Activated CD8-positive, alpha-beta T cell treated with anti-CD3 and anti-CD28 coated beads, Interleukin-2, amount 10 ng/mL, durations not matched to agents 7 days and 5 days (primary cell): Measurements from ENCODE around the gene IL18R1. TPM values are rescaled to one million over a fixed set of nuclear protein-coding genes. Genes with fewer than 3 reads are reported as not detected.

Experiments used
- ATAC-seq: fragments of 150-1000 bp; cut with Tn5 transposase; one replicate; pipeline ENCODE4 v1.10.0; 2021; ENCODE audit warnings: moderate library complexity
- CTCF ChIA-PET: fragments of 350-600 bp; sonication (Branson Sonifier 250); formaldehyde crosslinking; loops from one replicate; lab custom pipeline; 2021; ENCODE audit warnings: antibody characterized with exemption; lab: Charles Lee
- POLR2A ChIA-PET: fragments of 350-600 bp; sonication (Branson Sonifier 250); formaldehyde crosslinking; loops from one replicate; lab custom pipeline; 2021; ENCODE audit warnings: antibody characterized with exemption; lab: Charles Lee
- DNase-seq: peaks from one replicate; pipeline ENCODE4 v3.0.0-alpha.2; 2020
- H3K27ac Mint-ChIP-seq: one replicate; pipeline ENCODE4 v1.8.0; 2021; ENCODE audit warnings: mild to moderate bottlenecking, mixed read lengths
- H3K27me3 Mint-ChIP-seq: one replicate; pipeline ENCODE4 v1.8.0; 2021; ENCODE audit warnings: low read depth, mixed read lengths
- H3K36me3 Mint-ChIP-seq: one replicate; pipeline ENCODE4 v1.8.0; 2021; ENCODE audit warnings: low read depth, mixed read lengths
- H3K4me1 Mint-ChIP-seq: one replicate; pipeline ENCODE4 v1.8.0; 2021; ENCODE audit warnings: low read depth, mixed read lengths
- H3K4me3 Mint-ChIP-seq: one replicate; pipeline ENCODE4 v1.8.0; 2021; ENCODE audit warnings: mild to moderate bottlenecking, mixed read lengths
- H3K9me3 Mint-ChIP-seq: one replicate; pipeline ENCODE4 v1.8.0; 2022; ENCODE audit warnings: mixed read lengths; ENCODE audit not compliant: insufficient read depth
- total RNA-seq, 2 experiments: library from RNA; stranded (reverse); gene quantifications; one replicate each; pipeline ENCODE4 v1.2.3, GENCODE V29; 2021

The IL18R1 gene
- total RNA-seq, 2 experiments from 2014 or later = 50.2 to 53.1 TPM

GRCh38 chr2:102392096-102392495 lies 36.5 kb downstream of the IL18R1 start:
- ChIA-PET POLR2A (no interaction called here), CTCF (interaction anchor here (1.3 to 1.4 kb wide), 4 partner anchors 25 to 151 kb away, joined by 3 to 5 read pairs (median 4); no protein-coding TSS in a partner anchor)
- Mint-ChIP-seq H3K27me3 (no peaks in the 10 kb centered on the region), H3K9me3 (no peaks in the 10 kb centered on the region), H3K27ac (no peak overlapping the region), H3K4me1 (peaks cover 9% of the 10 kb centered on the region), H3K4me3 (no peak overlapping the region), H3K36me3 (peaks cover 65% of the 10 kb centered on the region)
- DNase-seq (no peak), ATAC-seq (no peak)

GRCh38 chr2:102392942-102393341 lies 37.3 kb downstream of the IL18R1 start:
- ATAC-seq (no peak), DNase-seq (no peak)
- ChIA-PET CTCF (interaction anchor here (1.7 kb wide), 1 partner anchor 50 kb away, joined by 7 read pairs; no protein-coding TSS in a partner anchor), POLR2A (no interaction called here)
- Mint-ChIP-seq H3K4me3 (no peak overlapping the region), H3K27me3 (no peaks in the 10 kb centered on the region), H3K4me1 (peaks cover 9% of the 10 kb centered on the region), H3K9me3 (no peaks in the 10 kb centered on the region), H3K27ac (no peak overlapping the region), H3K36me3 (peaks cover 58% of the 10 kb centered on the region)

DNA sequence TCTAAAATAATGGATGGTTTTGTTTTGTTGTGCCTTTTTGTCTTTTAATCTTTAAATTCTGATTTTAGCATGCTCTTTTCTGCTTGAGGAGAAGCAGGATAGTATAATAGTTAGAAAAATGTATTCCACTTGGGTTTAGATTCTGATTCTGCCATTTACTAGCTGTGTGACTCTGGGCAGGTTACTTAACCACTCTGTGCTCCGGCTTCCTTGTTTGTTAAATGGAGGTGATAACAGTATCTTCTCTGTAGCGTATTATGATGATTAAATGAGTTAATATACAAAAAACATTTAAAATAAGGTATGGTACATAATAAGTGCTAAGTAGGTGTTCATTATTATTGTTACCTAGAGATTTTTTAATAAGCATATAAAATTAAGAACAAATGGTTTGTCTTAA lies 40.4 kb downstream of the IL18R1 start:
- ChIA-PET CTCF (no interaction called here), POLR2A (no interaction called here)
- H3K4me1 Mint-ChIP-seq = peaks cover 28% of the 10 kb centered on the region
- H3K4me3 Mint-ChIP-seq = no peak overlapping the region
- H3K36me3 Mint-ChIP-seq = peaks cover 49% of the 10 kb centered on the region
- H3K9me3 Mint-ChIP-seq = no peaks in the 10 kb centered on the region
- no peak for ATAC-seq
- no peak overlapping the region for H3K27ac Mint-ChIP-seq
- DNase-seq = no peak
- H3K27me3 Mint-ChIP-seq = no peaks in the 10 kb centered on the region

GRCh38 chr2:102397209-102397608 lies 41.6 kb downstream of the IL18R1 start:
- POLR2A ChIA-PET = interaction anchor here (0.7 kb wide), 1 partner anchor 1112 kb away, joined by 4 read pairs; no protein-coding TSS in a partner anchor
- H3K36me3 Mint-ChIP-seq = peaks cover 38% of the 10 kb centered on the region

DNA sequence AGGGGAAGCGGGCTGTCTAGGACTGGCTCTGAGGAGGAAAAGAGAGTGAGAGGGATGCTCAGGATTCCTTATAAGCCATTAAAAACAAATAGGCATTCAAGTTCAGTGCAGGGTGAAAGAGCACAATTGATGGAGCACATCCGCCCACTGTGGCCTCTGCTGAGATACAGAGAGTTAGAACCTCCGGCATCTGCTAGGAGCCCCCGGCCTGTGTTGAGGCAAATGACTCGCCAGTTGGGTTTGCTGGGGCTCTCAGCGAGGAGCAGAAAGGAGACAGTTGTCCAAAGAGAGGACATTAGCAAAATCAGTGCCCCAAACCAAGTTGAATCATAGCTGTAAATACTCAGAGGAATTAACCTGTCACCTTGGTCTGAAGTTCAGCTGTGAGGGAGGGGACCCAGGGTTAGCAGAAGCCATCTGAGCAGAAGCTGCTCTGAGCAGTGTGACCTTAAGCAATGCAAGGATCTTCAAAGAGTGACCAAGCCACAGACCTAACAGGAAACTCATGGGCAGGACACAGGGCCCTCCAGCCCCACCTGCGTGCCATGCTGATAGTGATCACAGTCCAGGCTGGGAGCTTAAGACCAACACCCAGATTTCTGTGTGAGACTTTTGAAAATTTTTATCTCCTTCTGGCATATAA lies 44.0 kb downstream of the IL18R1 start:
- H3K36me3 Mint-ChIP-seq = peaks cover 27% of the 10 kb centered on the region
- peaks cover 31% of the 10 kb centered on the region for H3K4me1 Mint-ChIP-seq
- H3K27ac Mint-ChIP-seq = peak overlapping the region; percentile 47
- DNase-seq (no peak), ATAC-seq (peak; percentile 47)
- no peaks in the 10 kb centered on the region for H3K27me3 Mint-ChIP-seq
- POLR2A ChIA-PET = no interaction called here
- no peaks in the 10 kb centered on the region for H3K9me3 Mint-ChIP-seq
- CTCF ChIA-PET = interaction anchor here (0.9 to 1.1 kb wide), 4 partner anchors 12 to 44 kb away, joined by 3 read pairs; no protein-coding TSS in a partner anchor
- H3K4me3 Mint-ChIP-seq = no peak overlapping the region

More at GRCh38 chr2:102397209-102397608, 41.6 kb downstream of the IL18R1 start:
- Mint-ChIP-seq H3K9me3 (no peaks in the 10 kb centered on the region), H3K27me3 (no peaks in the 10 kb centered on the region), H3K4me1 (peaks cover 31% of the 10 kb centered on the region), H3K27ac (no peak overlapping the region), H3K4me3 (no peak overlapping the region)
- no peak for ATAC-seq
- DNase-seq = no peak
- CTCF ChIA-PET = no interaction called here

- Mint-ChIP-seq H3K36me3 (peaks cover 24% of the 10 kb centered on the region), H3K27me3 (no peaks in the 10 kb centered on the region), H3K4me3 (no peak overlapping the region), H3K4me1 (peaks cover 31% of the 10 kb centered on the region), H3K27ac (no peak overlapping the region), H3K9me3 (no peaks in the 10 kb centered on the region)
- POLR2A ChIA-PET = no interaction called here
- DNase-seq (no peak), ATAC-seq (no peak)
- CTCF ChIA-PET = no interaction called here
These were observed 45.9 kb downstream of the IL18R1 start for GRCh38 chr2:102401456-102401855.

DNA sequence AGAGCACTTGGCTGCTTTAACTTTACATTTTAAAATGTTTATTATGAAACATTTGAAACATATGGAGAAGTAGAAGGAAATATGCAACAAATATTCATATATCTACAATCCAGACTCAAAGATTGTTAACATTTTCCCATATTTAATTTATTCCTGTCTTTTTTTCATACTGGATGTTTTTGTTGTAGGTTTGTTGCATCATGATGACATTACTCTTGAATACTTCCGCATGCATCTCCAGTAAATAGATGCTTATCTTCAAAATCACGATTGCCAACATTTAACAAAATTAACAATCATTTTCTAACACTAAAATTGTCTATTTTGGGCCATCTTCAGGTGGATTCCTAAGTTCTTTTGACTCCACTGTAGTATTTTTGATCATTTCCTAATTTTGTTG lies 46.3 kb downstream of the IL18R1 start:
- H3K27ac Mint-ChIP-seq = no peak overlapping the region
- H3K4me1 Mint-ChIP-seq = peaks cover 31% of the 10 kb centered on the region
- no peak for ATAC-seq
- CTCF ChIA-PET = no interaction called here
- H3K9me3 Mint-ChIP-seq = no peaks in the 10 kb centered on the region
- H3K27me3 Mint-ChIP-seq = no peaks in the 10 kb centered on the region
- H3K4me3 Mint-ChIP-seq = no peak overlapping the region
- no peak for DNase-seq
- POLR2A ChIA-PET = no interaction called here
- peaks cover 20% of the 10 kb centered on the region for H3K36me3 Mint-ChIP-seq

- ChIA-PET POLR2A (no interaction called here), CTCF (interaction anchor here (1.6 kb wide), 1 partner anchor 11 kb away, joined by 3 read pairs; no protein-coding TSS in a partner anchor)
- no peaks in the 10 kb centered on the region for H3K27me3 Mint-ChIP-seq
- no peak for DNase-seq
- peaks cover 62% of the 10 kb centered on the region for H3K36me3 Mint-ChIP-seq
- H3K9me3 Mint-ChIP-seq = peaks cover 51% of the 10 kb centered on the region
- ATAC-seq = no peak
- peaks cover 10% of the 10 kb centered on the region for H3K4me1 Mint-ChIP-seq
- no peak overlapping the region for H3K27ac Mint-ChIP-seq
- no peak overlapping the region for H3K4me3 Mint-ChIP-seq
These were observed 55.4 kb downstream of the IL18R1 start for GRCh38 chr2:102410952-102411351.

- no peak overlapping the region for H3K27ac Mint-ChIP-seq
- no peak for ATAC-seq
- peaks cover 20% of the 10 kb centered on the region for H3K4me1 Mint-ChIP-seq
- H3K9me3 Mint-ChIP-seq = peaks cover 51% of the 10 kb centered on the region
- ChIA-PET CTCF (interaction anchor here (0.8 to 1.6 kb wide), 2 partner anchors 13 to 31 kb away, joined by 3 read pairs; no protein-coding TSS in a partner anchor), POLR2A (no interaction called here)
- H3K36me3 Mint-ChIP-seq = peaks cover 70% of the 10 kb centered on the region
- no peak overlapping the region for H3K4me3 Mint-ChIP-seq
- H3K27me3 Mint-ChIP-seq = no peaks in the 10 kb centered on the region
- no peak for DNase-seq
These were observed 56.6 kb downstream of the IL18R1 start for GRCh38 chr2:102412199-102412598.

- DNase-seq (no peak), ATAC-seq (peak; percentile 77)
- CTCF ChIA-PET = interaction anchor here (1.0 to 3.3 kb wide), 10 partner anchors 12 to 398 kb away, joined by 3 to 26 read pairs (median 5); no protein-coding TSS in a partner anchor
- POLR2A ChIA-PET = no interaction called here
- H3K4me1 Mint-ChIP-seq = peaks cover 67% of the 10 kb centered on the region
- H3K4me3 Mint-ChIP-seq = peak overlapping the region; percentile 64
- H3K36me3 Mint-ChIP-seq = peaks cover 85% of the 10 kb centered on the region
- H3K9me3 Mint-ChIP-seq = peaks cover 30% of the 10 kb centered on the region
- H3K27ac Mint-ChIP-seq = peak overlapping the region; percentile 95
- H3K27me3 Mint-ChIP-seq = no peaks in the 10 kb centered on the region
These were observed 62.4 kb downstream of the IL18R1 start for GRCh38 chr2:102417946-102418345.

- ChIA-PET POLR2A (interaction anchor here (0.6 kb wide), 2 partner anchors 50 to 483 kb away, joined by 3 to 5 read pairs; no protein-coding TSS in a partner anchor), CTCF (interaction anchor here (1.0 to 3.6 kb wide), 13 partner anchors 12 to 398 kb away, joined by 3 to 26 read pairs (median 4); no protein-coding TSS in a partner anchor)
- peak; percentile 78 for ATAC-seq
- peaks cover 24% of the 10 kb centered on the region for H3K9me3 Mint-ChIP-seq
- peak overlapping the region; percentile 84 for H3K4me3 Mint-ChIP-seq
- peak; percentile 46 for DNase-seq
- H3K36me3 Mint-ChIP-seq = peaks cover 85% of the 10 kb centered on the region
- peak overlapping the region; percentile 96 for H3K27ac Mint-ChIP-seq
- peaks cover 72% of the 10 kb centered on the region for H3K4me1 Mint-ChIP-seq
- H3K27me3 Mint-ChIP-seq = no peaks in the 10 kb centered on the region
These were observed 62.9 kb downstream of the IL18R1 start for GRCh38 chr2:102418421-102418961.

- POLR2A ChIA-PET = no interaction called here
- no peak for ATAC-seq
These were observed 64.7 kb downstream of the IL18R1 start for GRCh38 chr2:102420290-102420689.

More at GRCh38 chr2:102420290-102420689, 64.7 kb downstream of the IL18R1 start:
- DNase-seq = no peak
- Mint-ChIP-seq H3K27me3 (no peaks in the 10 kb centered on the region), H3K36me3 (peaks cover 86% of the 10 kb centered on the region), H3K9me3 (peaks cover 7% of the 10 kb centered on the region), H3K4me3 (peak overlapping the region; percentile 84), H3K27ac (peak overlapping the region; percentile 96), H3K4me1 (peaks cover 86% of the 10 kb centered on the region)
- CTCF ChIA-PET = interaction anchor here (1.0 to 3.6 kb wide), 4 partner anchors 10 to 180 kb away, joined by 4 to 20 read pairs (median 7); no protein-coding TSS in a partner anchor
